Testis (tissue), 2 donors: Measurements from ENCODE around the gene GAL3ST3.

Experiments used
- POLR2A ChIP-seq: fragments of 450-650 bp; IDR thresholded peaks from one replicate; pipeline ENCODE4 v1.6.1; 2017; ENCODE audit warnings: antibody characterized with exemption, mild to moderate bottlenecking, moderate library complexity
- TF ChIP-seq, protein P1 (sequence below), 3 experiments: fragments of 450-650 bp in 2 of 3; fragments of 200-600 bp in 1 of 3; sonication (generic) in 1 of 3; IDR thresholded peaks; one replicate each; pipeline ENCODE4 v1.5.1; 2016 to 2019; ENCODE audit warnings: antibody characterized with exemption in 3 of 3, mild to moderate bottlenecking in 2 of 3, moderate library complexity in 1 of 3

GRCh38 chr11:66006134-66006890 lies 42.6 kb downstream of the GAL3ST3 start:
- TF ChIP-seq, protein P1, sequence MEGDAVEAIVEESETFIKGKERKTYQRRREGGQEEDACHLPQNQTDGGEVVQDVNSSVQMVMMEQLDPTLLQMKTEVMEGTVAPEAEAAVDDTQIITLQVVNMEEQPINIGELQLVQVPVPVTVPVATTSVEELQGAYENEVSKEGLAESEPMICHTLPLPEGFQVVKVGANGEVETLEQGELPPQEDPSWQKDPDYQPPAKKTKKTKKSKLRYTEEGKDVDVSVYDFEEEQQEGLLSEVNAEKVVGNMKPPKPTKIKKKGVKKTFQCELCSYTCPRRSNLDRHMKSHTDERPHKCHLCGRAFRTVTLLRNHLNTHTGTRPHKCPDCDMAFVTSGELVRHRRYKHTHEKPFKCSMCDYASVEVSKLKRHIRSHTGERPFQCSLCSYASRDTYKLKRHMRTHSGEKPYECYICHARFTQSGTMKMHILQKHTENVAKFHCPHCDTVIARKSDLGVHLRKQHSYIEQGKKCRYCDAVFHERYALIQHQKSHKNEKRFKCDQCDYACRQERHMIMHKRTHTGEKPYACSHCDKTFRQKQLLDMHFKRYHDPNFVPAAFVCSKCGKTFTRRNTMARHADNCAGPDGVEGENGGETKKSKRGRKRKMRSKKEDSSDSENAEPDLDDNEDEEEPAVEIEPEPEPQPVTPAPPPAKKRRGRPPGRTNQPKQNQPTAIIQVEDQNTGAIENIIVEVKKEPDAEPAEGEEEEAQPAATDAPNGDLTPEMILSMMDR (IDR thresholded peaks at IDR 0.05), result no peak
- TF ChIP-seq POLR2A, result no peak
